Stimulated activated CD8-positive, alpha-beta memory T cell treated with anti-CD3 and anti-CD28 coated beads, Interleukin-2, amount 100 ng/mL, for 1 hour (primary cell): ENCODE data around the gene GALNT12.

Experiments used
- DNase-seq, 2 donors: peaks; one replicate each; pipeline ENCODE4 v3.0.0-alpha.2; 2020; ENCODE audit warnings: low read depth in 2 of 2

Gene GALNT12

DNA sequence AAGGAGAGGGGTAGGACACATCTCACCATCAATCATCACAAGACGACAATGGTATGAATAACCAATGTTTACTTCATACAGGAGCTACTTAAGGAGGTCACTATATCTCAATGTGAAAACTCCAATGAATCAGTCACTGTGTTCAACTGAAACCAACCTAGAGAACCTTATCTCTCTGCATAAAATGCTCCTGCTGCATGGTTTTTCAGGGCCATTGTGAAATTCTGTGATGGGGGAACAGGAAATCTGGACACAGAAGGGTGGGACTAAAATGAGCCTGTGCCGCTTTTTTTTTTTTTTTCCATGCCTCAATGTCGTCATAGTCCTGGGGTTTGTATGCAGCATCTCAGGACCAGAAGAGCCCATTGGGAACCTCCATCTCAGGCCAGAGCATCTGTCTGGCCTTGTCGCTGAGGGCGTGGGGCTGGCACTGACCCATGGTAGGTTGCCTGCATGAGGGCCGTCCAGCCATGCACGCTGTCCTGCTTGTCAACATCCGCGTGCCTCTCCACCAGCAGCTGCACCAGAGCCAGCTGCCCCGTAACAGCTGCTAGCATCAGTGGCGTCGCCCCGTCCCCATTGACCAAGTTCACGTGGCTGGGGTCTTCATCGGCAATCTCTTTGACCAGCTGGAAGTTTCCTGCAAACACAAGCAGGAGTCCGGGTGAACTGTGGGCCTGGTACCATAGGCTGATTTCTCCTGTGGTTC is 23.8 kb upstream of the GALNT12 start:
- DNase-seq: no peak

- no peak for DNase-seq
Measured at GRCh38 chr9:98784831-98785806, 22.4 kb upstream of the GALNT12 start.

- no peak for DNase-seq
Measured at GRCh38 chr9:98786750-98787510, 20.5 kb upstream of the GALNT12 start.

DNA sequence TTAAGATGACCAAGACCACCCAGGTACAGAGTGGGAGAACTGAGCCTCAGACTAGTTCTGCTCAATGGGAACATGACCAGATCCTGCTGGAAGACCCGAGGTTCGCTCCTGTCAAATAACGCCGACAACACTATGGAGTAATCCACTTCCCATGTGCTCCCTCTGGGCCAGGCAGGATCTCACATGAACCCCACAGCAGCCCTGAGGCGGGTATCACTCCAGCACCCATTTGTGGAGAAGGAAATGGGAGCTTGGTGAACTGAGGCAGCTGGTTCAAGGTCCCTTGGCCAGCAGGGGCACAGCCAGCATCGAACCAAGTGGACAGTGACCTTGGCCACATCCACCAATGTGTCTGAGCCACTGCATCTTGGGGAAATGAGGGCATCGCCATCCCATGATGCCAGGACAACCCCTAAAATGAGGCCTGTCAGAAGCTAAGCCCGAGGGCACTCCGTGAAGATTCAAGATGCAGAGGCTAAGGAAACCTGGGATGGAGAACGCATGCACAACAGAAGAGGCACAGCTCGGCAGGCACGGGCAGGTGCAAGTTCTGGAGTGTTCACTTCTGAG is 19.6 kb upstream of the GALNT12 start:
- DNase-seq: no peak

DNA sequence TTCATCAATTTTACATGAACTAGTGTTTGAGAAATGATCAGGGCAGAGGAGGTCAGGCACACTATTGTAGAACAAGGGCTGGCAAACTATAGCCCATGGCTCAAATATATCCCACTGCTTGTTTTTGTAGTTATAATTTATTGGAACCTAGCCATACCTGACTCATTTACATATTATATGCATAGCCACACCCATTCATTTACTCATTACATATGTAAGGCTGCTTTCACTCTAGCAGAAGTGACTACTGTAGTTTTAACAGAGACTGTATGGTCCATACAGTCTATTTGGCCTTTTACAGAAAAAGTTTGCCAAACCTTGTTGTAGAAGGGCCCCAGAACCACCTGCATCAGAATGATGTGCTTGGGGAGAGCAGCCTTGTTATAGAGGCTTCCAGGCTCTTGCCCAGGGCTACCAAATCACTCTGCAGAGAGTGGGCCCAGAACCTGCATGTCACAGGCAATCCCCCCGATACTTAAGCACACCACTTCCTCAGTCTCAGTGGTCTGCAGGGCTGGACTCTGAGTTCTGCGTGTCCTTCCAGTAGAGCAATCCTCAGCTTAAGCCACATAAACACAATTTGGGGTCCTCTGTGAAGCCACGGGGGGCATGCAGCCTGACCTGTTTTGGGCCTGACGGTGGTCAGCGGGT is 17.9 kb upstream of the GALNT12 start:
- no peak for DNase-seq

DNA sequence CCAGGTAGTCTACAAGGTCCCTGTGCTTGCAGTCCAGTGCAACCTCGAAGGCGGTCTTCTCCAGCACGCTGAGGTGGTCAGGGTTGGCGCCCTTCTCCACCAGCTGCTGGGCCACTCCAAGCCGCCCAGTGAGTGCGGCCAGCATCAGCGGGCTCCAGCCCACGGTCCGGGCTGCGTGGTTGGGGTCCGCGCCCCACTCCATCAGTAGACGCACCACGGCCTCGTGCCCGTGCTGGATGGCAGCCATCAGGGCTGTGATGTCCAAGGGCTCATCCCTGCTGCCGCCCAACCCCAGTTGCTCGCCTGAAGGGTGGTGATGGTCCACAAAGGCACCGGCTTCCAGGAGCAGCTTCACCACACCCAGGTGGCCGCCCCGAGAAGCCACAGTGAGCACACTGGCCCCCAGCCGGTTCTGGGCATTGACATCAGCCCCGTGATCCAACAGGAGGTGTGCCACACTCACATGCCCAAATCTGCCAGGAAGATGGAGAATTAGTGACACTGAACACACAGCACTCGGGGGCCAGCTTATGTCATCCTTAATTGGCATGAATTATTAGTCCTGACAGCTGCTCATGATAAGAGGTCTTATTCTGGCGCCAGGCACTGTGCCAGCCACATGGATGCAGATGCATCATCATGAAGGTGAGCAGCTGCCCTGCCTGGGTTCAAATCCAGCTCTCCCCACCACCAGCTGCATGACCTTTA is 17.2 kb upstream of the GALNT12 start:
- no peak for DNase-seq

- DNase-seq: peak in 1 of 2 donors; percentile 27
Measured at GRCh38 chr9:98790842-98791607, 16.4 kb upstream of the GALNT12 start.

- no peak for DNase-seq
Measured at GRCh38 chr9:98791608-98792490, 15.6 kb upstream of the GALNT12 start.

DNA sequence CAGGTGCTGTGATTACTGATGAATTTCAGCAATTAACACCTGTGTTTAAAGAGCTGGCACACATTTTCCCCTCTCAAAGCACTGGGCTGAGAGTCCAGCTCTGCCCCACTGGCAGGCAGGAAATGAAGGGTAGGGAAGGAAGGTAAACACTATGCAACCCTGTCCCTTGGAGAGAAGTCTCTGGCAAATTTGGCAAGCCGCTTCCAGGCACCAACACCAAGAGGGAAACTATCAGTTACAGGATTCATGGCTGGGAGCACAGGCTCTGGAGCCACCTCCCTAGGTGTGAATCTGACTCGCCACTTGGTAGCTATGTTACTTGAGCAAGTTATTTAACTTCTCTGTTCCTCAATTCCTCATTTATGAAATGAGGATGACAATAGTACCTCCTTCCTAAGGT is 14.4 kb upstream of the GALNT12 start:
- DNase-seq: no peak

DNA sequence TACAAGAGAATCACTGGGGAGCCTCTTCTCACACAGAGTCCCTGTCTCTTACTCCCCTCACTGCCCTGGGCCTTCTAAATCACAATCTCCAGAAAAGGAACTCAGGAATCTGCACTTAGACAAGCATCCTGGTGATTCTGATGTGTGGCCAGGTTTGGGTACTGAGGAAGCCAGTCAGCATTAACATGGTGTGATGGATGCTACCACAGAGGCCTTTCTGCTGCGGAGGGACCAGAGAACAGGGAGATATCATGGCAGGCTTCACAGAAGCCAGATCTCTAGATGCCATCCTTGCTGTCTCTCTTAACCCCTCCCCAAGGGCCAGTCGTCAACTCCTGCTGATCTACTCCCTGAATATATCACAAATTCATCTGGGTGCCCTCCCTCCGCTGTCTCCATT is 12.7 kb upstream of the GALNT12 start:
- no peak for DNase-seq

DNA sequence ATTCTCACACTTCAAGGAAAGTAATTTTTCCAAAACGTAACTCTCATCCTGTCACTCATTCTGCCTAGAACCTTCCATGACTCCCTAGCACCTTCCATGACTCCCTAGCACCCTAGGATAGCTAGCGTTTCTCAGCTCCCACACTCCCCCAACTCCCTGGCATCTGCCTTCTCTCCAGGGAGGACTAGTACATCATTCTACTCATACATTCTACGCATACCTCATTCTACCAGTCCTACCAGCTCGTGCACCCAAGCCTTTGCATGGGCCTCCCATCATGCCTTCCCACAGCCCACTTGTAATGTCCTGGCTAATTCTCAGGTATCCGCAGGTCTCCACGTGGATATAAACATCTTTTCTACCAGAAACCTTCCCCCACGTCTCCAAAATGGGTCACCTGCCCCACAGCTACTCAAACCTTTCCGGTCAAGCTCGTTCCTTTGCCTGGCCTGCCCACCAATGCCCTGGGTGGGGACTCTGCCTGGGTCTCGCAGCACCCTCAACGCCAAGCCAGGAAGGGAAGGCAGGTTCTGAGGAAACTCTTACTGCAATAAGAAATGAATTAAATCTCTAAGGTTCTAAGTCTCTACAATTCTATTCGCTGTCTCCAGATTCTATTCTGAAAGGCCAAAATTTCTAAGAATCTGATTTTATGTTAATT is 12.0 kb upstream of the GALNT12 start:
- DNase-seq: no peak

DNA sequence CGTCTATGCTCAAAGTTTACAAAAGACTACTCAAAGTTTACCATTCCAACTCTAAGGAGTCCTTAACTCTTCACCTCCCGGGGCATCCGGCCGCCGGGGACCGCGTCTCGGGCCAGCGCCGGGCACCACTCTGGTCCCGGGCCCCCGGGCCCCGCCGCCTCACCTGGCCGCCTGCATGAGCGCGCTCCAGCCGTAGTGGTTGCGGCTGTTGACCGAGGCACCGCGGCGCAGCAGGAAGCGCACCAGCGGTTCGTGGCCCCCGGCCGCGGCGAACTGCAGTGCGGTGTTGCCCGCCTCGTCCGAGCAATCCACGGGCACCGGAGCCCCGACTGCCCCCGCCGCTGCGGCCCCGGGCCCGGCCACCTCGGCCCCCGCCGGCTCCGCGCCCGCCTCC is 11.5 kb upstream of the GALNT12 start:
- no peak for DNase-seq

DNA sequence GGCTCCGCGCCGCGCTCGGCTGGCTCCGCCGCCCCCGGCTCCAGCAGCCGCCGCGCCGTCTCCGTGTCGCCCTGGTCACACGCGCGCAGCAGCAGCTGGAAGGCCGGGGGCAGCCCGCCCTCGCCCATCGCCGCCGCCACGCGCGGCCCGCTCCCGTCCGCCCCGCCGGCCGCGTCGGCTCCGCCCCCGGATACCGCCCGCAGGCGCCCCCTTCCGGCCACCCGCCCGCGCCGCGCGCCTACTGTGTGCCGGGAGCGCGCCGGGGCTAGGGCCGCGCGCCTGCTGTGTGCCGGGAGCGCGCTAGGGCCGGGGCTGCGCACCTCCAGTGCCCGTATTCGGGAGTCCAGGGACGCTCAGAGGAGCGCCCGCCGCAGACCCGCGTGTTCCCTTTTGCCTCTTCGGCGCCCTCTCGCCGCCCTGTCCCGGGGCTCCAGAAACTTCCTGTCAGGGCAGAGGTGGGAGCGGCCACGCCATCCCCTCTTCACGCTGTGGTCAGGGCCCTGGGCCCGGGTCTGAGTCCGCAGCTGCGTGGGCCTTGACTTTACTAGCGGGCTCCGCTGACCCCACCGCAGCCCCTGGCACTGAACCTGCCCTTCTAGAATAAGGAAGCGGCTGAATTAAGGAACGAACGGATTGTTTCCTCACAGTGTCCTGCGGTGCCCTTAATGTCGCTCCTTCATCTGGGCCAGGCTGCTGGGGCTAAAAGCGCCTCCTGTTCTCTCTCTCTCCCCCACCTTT is 10.9 kb upstream of the GALNT12 start, which contains the start of gene ANKS6:
Gene ANKS6 (minus strand): TSS at position 192 of the 738 bp plus-strand sequence. CDS start 64 bp downstream, at position 128.
- DNase-seq: peak; percentile 70 to 76

GRCh38 chr9:98797491-98797890 is 10.0 kb upstream of the GALNT12 start:
- DNase-seq: no peak

DNA sequence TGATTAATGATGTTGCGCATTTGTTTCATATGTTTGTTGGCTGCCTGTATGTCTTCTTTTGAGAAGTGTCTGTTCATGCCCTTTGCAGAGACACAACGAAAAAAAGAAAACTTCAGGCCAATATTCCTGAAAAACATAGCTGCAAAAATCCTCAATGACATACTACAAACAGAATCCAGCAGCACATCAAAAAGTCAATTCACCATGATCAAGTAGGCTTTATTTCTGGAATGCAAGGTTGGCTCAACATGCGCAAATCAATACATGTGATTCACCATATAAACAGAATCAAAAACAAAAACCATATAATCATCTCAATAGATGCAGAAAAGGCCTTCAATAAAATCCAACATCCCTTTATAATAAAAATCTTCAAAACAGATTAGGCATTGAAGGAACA is 9.2 kb upstream of the GALNT12 start:
- DNase-seq: no peak

DNA sequence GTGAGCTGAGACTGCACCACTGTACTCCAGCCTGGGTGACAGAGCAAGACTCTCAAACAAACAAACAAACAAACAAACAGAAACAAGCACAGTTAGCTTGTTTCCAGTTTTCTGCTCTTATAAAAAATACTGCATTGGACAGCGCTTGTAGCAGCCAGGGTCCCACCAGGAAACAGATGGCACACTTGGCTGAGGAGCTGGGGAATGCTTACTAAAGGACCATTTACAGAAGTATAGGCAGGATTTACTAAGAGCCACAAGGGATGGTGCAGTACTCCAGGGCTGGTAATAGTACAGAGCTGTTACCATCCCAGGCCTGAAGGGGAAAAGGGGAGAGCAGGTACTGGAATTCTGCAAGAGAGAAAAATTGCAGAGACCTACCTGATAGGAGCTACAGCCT is 5.9 kb upstream of the GALNT12 start:
- no peak for DNase-seq

GRCh38 chr9:98801969-98802371 is 5.5 kb upstream of the GALNT12 start:
- no peak for DNase-seq

DNA sequence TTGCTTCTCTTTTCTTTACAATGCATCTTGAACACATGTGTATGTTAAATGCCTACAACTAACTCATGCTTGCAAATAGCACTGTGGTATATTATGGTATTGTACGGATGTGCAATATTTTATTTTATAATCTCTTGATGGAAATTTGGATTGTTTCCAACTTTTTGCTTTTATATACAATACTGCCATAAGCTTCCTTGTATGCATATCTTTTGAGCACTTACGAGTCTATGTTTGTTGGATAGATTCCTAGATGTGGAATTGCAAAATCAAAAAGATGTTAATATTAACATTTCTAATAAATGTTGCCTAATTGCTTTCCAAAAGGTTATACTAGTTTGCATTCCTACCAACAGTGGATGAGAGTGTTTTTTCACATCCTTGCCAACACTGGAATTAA is 3.4 kb upstream of the GALNT12 start:
- no peak for DNase-seq
